Coronary artery (tissue), 2 donors: ENCODE measurements around the gene DNM1L.

Source experiments
- DNase-seq: peaks from one replicate; pipeline ENCODE4 v3.0.0-alpha.2; 2017; ENCODE audit warnings: low spot score
- H3K27ac ChIP-seq, 2 donors: fragments of 200-600 bp; sonication (generic); one replicate each; pipeline ENCODE4 v1.5.1; 2016 to 2019
- H3K4me3 ChIP-seq: fragments of 200-600 bp; sonication (generic); 2 replicates; pipeline ENCODE4 v1.5.1; 2016; ENCODE audit warnings: mild to moderate bottlenecking, moderate library complexity
- CTCF ChIP-seq: fragments of 200-600 bp; sonication (generic); IDR thresholded peaks from one replicate; pipeline ENCODE4 v1.5.1; 2019; ENCODE audit warnings: antibody characterized with exemption

The DNM1L gene

GRCh38 chr12:32754111-32754510, 75.0 kb downstream of the DNM1L start:
- Histone ChIP-seq H3K27ac (no peak overlapping the region), H3K4me3 (peak overlapping the region; percentile 88)
- no peak for TF ChIP-seq CTCF
- DNase-seq = no peak

- Histone ChIP-seq H3K4me3 (peak overlapping the region; percentile 88), H3K27ac (peak overlapping the region; percentile 89)
- peak; percentile 81 for DNase-seq
- peak; percentile 49 for TF ChIP-seq CTCF
Observed at GRCh38 chr12:32755051-32755653, 76.1 kb downstream of the DNM1L start.

- Histone ChIP-seq H3K4me3 (peak within 1 kb of the TSS; percentile 88), H3K27ac (peak within 1 kb of the TSS; percentile 89)
- TF ChIP-seq CTCF = peak; percentile 61
- peak; percentile 94 for DNase-seq
Observed at GRCh38 chr12:32755654-32756475, 76.8 kb downstream of the DNM1L start, which contains the start of gene YARS2. Gene YARS2, minus strand, starts transcription at chr12:32755897. Its CDS starts 23 bp downstream, at chr12:32755874.

- Histone ChIP-seq H3K27ac (no peak overlapping the region), H3K4me3 (peak overlapping the region; percentile 88)
- no peak for DNase-seq
- TF ChIP-seq CTCF = no peak
Observed at GRCh38 chr12:32756476-32757066, 77.5 kb downstream of the DNM1L start.

- no peak for DNase-seq
- H3K27ac ChIP-seq = no peak overlapping the region
- TF ChIP-seq CTCF = no peak
- no peak overlapping the region for H3K4me3 ChIP-seq
Observed at GRCh38 chr12:32757157-32757556, 78.1 kb downstream of the DNM1L start.

GRCh38 chr12:32761716-32762115, 82.6 kb downstream of the DNM1L start:
- Histone ChIP-seq H3K27ac (no peak overlapping the region), H3K4me3 (no peak overlapping the region)
- no peak for DNase-seq
- TF ChIP-seq CTCF = no peak
